ENCODE measurements around the gene POR. TPM values are rescaled to one million over a fixed set of nuclear protein-coding genes. Genes with fewer than 3 reads are reported as not detected.

The POR gene
- total and polyA plus RNA-seq, 2 of the 8 experiments (the other 6 are each of a cell fraction or from before 2014, with no cell fraction given): 98.7 to 144 TPM

DNA sequence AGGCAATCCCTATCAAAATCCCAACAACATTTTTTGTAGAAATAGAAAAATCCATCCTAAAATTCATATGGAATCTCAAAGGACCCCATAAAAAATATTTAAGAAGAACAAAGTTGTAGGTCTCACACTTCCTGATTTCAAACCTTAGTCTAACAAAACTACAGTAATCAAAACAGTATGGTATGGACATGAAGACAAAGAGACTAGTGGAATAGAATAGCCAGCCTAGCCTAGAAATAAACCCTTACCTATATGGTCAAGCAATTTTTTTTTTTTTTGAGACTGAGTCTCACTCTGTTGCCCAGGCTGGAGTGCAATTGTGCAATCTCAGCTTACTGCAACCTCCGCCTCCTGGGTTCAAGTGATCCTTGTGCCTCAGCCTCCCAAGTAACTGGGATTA lies 83.1 kb downstream of the POR start:
- TF ChIP-seq RBBP5 (IDR thresholded peaks at IDR 0.05; ENCODE audit: borderline replicate concordance, low read depth, low read length) (no peak), NRF1 (IDR thresholded peaks at IDR 0.05; ENCODE audit: low read depth, low read length) (no peak), HDAC2 (IDR thresholded peaks at IDR 0.05; ENCODE audit: borderline replicate concordance in 1 of 2, low read depth in 2 of 2, low read length in 2 of 2) (no peak), RXRA (IDR thresholded peaks at IDR 0.05; ENCODE audit: insufficient read depth, low read depth, low read length) (no peak)
- TF ChIP-seq, protein P1, sequence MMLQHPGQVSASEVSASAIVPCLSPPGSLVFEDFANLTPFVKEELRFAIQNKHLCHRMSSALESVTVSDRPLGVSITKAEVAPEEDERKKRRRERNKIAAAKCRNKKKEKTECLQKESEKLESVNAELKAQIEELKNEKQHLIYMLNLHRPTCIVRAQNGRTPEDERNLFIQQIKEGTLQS (IDR thresholded peaks at IDR 0.05; ENCODE audit: insufficient read depth, low read depth, low read length): no peak
- Histone ChIP-seq H2AK5ac (ENCODE audit: low read depth, low read length) (no peak overlapping the region), H3K27me3 (replicated peaks in 1 of 4; ENCODE audit: control insufficient read depth in 3 of 4, extremely low read depth in 1 of 4, insufficient read depth in 3 of 4, low read length in 3 of 4) (no peaks in the 10 kb centered on the region), H2BK120ac (replicated peaks; ENCODE audit: low read depth, low read length) (no peak overlapping the region), H3K18ac (ENCODE audit: extremely low read depth, low read length) (no peak overlapping the region), H3K23ac (ENCODE audit: insufficient read length) (no peak overlapping the region), H2BK12ac (ENCODE audit: low read depth, low read length) (no peak overlapping the region), H3K4me3 (ENCODE audit: extremely low read depth in 1 of 4, insufficient read depth in 2 of 4, low read depth in 3 of 4, low read length in 4 of 4) (no peak overlapping the region), H3K56ac (replicated peaks; ENCODE audit: insufficient read length, low read depth, low read length) (no peak overlapping the region), H3K36me3 (ENCODE audit: control insufficient read depth in 2 of 4, insufficient read depth in 4 of 4, low read length in 3 of 4) (no peaks in the 10 kb centered on the region; a peak in 1 of 8 replicates), H3K9me3 (ENCODE audit: insufficient read depth in 2 of 2, low read depth in 1 of 2, low read length in 1 of 2) (no peaks in the 10 kb centered on the region), H4K20me1 (replicated peaks in 1 of 2; ENCODE audit: control insufficient read depth in 1 of 2, insufficient read depth in 2 of 2, low read length in 2 of 2) (no peaks in the 10 kb centered on the region), H3K79me1 (ENCODE audit: low read depth, low read length) (no peaks in the 10 kb centered on the region), H4K5ac (ENCODE audit: insufficient read length, low read depth, low read length) (no peak overlapping the region), H3K4me1 (replicated peaks in 1 of 4; ENCODE audit: control insufficient read depth in 3 of 4, insufficient read depth in 4 of 4, low read length in 3 of 4) (peaks cover 0 to 16% (median 11%) of the 10 kb centered on the region in 4 experiments; a peak in 6 of 7 replicates), H3K27ac (ENCODE audit: low read depth, low read length) (no peak overlapping the region), H3K23me2 (ENCODE audit: low read depth, low read length) (peaks cover 11% of the 10 kb centered on the region; the same call in 1 of the 2 replicates), H2BK15ac (ENCODE audit: low read length) (no peak overlapping the region), H2BK5ac (ENCODE audit: low read depth, low read length) (no peak overlapping the region), H2BK20ac (ENCODE audit: low read length) (no peak overlapping the region), H3K79me2 (ENCODE audit: control insufficient read depth in 1 of 2, insufficient read depth in 2 of 2, low read length in 2 of 2) (no peaks in the 10 kb centered on the region), H4K91ac (replicated peaks; ENCODE audit: insufficient read length, low read length) (no peak overlapping the region), H2AFZ (ENCODE audit: low read length) (no peak overlapping the region), H3K9ac (replicated peaks in 1 of 4; ENCODE audit: extremely low read depth in 1 of 4, low read depth in 3 of 4, low read length in 3 of 4) (no peak overlapping the region), H3K14ac (ENCODE audit: insufficient read length) (no peak overlapping the region), H4K8ac (ENCODE audit: extremely low read depth, insufficient read depth, low read length) (no peak overlapping the region), H3K4me2 (ENCODE audit: insufficient read depth in 1 of 2, low read depth in 2 of 2, low read length in 2 of 2) (no peak overlapping the region), H3K4ac (replicated peaks; ENCODE audit: insufficient read length, low read depth, low read length) (no peak overlapping the region)
- ChIA-PET POLR2A (ENCODE audit: partially characterized antibody) (no interaction called here), CTCF (ENCODE audit: partially characterized antibody) (interaction anchor here (1.3 to 2.1 kb wide), 2 partner anchors 11 to 22 kb away, joined by 3 to 6 read pairs; no protein-coding TSS in a partner anchor)
- WGBS, 2 experiments (ENCODE audit: extremely low coverage in 1 of 2, insufficient coverage in 1 of 2, insufficient read length in 1 of 2, insufficient replicate concordance in 2 of 2, low coverage in 1 of 2, low lambda C conversion rate in 2 of 2, missing lambda C conversion rate in 1 of 2): 88% methylated on average over 1 of the region's 1 CpG; no CpG with 5 or more reads in 1 of the 2 experiments
- DNase-seq (ENCODE audit: low read depth in 1 of 2, low spot score in 2 of 2) (no peak), FAIRE-seq (no peak)
